Thoracic aorta (tissue), 2 donors: Measurements from ENCODE around the gene NAV2. TPM values are rescaled to one million over a fixed set of nuclear protein-coding genes. Genes with fewer than 3 reads are reported as not detected.

Experiments
- ATAC-seq: fragments of 150-250 bp; one replicate; pipeline ENCODE4 v1.8.0; 2017; ENCODE audit warnings: low read depth; ENCODE audit not compliant: insufficient number of reproducible peaks, low FRiP score
- DNase-seq: peaks from one replicate; pipeline ENCODE4 v3.0.0-alpha.2; 2020; ENCODE audit warnings: low spot score
- H3K27ac ChIP-seq, 2 donors: fragments of 200-600 bp; sonication (generic); 1 replicate in 1 of 2; 2 replicates in 1 of 2; pipeline ENCODE4 v1.5.1; 2016; ENCODE audit warnings: mild to moderate bottlenecking in 2 of 2, moderate library complexity in 2 of 2
- H3K27me3 ChIP-seq: fragments of 200-600 bp; sonication (generic); replicated peaks from 2 replicates; pipeline ENCODE4 v1.6.0; 2016; ENCODE audit warnings: mild to moderate bottlenecking; ENCODE audit not compliant: insufficient read depth
- H3K36me3 ChIP-seq: fragments of 200-600 bp; sonication (generic); one replicate; pipeline ENCODE4 v1.5.1; 2016
- H3K4me1 ChIP-seq, 2 donors: fragments of 200-600 bp; sonication (generic); 1 replicate in 1 of 2; 2 replicates in 1 of 2; pipeline versions ENCODE4 v1.5.1 to v1.6.0; 2016; ENCODE audit warnings: low read depth in 2 of 2, mild to moderate bottlenecking in 1 of 2; ENCODE audit not compliant: control insufficient read depth in 1 of 2
- H3K4me3 ChIP-seq: fragments of 200-600 bp; sonication (generic); 2 replicates; pipeline ENCODE4 v1.5.1; 2016; ENCODE audit warnings: mild to moderate bottlenecking
- H3K9me3 ChIP-seq: fragments of 200-600 bp; sonication (generic); 2 replicates; pipeline ENCODE4 v1.5.1; 2016
- total RNA-seq, 2 donors: library from RNA; depleted of rRNA; stranded (reverse); fragments of >200 nt; gene quantifications; one replicate each; pipeline versions ENCODE4 v1.1.0 to v1.2.3, GENCODE V29; 2016
- TF ChIP-seq, protein P1 (sequence below): fragments of 200-600 bp; sonication (generic); IDR thresholded peaks from one replicate; pipeline ENCODE4 v1.5.1; 2019; ENCODE audit warnings: antibody characterized with exemption

Gene NAV2
- total RNA-seq, 2 donors from 2014 or later, result 125 to 230 TPM

DNA sequence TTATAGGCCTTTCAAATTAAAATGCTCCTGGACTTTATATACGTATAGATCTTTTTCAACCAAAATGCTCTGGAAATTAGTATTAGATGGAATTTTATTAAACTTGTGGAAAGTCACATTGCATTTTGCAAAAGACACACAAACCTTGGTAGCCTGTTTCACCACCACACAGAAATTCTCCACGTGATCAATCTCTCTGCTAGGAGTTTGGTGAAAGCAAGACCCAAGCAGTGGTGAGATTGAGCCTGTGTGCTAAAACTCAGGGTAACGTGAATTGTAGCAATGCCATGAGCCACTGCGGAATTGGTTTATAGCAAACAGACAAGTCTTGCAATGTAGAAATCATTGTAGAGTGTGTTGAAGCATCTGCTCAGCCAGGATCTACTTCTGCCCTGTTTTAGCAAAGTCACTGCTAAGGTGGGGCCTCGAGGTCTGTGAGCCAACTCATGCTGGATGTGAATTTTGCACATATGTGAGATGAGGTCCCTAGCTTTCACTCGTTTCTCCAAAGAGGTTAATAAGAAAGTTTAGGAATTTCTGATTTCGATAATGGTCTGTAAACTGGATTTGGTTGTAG lies 262.9 kb downstream of the NAV2 start:
- ATAC-seq, result no peak

DNA sequence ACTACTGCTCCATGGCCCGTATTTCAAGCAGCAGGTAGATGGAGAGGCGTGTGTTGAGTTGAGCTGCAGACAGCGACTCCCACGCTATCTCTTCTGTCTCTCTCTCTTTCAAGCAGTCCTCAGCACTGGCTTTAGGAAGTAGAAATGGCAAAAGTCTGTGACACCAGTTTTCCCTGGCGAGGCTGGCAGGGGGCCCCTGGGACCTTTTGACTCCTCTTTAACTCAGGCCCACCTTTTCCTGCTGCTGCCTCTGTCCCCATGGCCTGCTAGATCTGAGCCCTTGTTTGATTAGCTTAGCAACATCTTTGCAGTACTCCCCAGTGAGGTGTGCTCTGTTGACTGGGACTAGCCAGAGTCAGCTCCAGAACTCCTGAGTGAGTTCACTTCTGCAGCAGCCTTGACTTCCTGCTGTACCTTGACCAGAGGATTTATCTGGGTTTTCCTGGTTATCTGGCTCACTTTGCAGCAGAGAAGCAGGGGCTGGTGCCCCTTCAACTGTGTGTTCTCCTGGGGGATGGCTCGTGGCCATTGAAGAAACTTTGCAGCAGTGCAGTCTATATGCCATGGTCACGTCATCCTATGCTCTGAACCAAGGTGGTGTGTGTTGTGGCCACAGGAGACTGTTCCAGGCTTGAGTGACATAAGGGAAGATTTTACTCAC lies 263.8 kb downstream of the NAV2 start:
- DNase-seq (no peak), ATAC-seq (no peak)
- Histone ChIP-seq H3K4me1 (peaks cover 25 to 77% of the 10 kb centered on the region in 2 donors), H3K27ac (no peak overlapping the region), H3K4me3 (no peak overlapping the region), H3K27me3 (no peaks in the 10 kb centered on the region), H3K9me3 (no peaks in the 10 kb centered on the region), H3K36me3 (peaks cover 5% of the 10 kb centered on the region)
- TF ChIP-seq, protein P1, sequence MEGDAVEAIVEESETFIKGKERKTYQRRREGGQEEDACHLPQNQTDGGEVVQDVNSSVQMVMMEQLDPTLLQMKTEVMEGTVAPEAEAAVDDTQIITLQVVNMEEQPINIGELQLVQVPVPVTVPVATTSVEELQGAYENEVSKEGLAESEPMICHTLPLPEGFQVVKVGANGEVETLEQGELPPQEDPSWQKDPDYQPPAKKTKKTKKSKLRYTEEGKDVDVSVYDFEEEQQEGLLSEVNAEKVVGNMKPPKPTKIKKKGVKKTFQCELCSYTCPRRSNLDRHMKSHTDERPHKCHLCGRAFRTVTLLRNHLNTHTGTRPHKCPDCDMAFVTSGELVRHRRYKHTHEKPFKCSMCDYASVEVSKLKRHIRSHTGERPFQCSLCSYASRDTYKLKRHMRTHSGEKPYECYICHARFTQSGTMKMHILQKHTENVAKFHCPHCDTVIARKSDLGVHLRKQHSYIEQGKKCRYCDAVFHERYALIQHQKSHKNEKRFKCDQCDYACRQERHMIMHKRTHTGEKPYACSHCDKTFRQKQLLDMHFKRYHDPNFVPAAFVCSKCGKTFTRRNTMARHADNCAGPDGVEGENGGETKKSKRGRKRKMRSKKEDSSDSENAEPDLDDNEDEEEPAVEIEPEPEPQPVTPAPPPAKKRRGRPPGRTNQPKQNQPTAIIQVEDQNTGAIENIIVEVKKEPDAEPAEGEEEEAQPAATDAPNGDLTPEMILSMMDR, result no peak

More for the DNA sequence above, 262.9 kb downstream of the NAV2 start:
- H3K4me1 ChIP-seq, result peaks cover 18 to 74% of the 10 kb centered on the region in 2 donors
- H3K27ac ChIP-seq, result no peak overlapping the region
- no peak overlapping the region for H3K4me3 ChIP-seq
- DNase-seq, result no peak
- TF ChIP-seq, protein P1, result no peak
- H3K36me3 ChIP-seq, result peaks cover 8% of the 10 kb centered on the region
- no peaks in the 10 kb centered on the region for H3K27me3 ChIP-seq
- H3K9me3 ChIP-seq, result no peaks in the 10 kb centered on the region

DNA sequence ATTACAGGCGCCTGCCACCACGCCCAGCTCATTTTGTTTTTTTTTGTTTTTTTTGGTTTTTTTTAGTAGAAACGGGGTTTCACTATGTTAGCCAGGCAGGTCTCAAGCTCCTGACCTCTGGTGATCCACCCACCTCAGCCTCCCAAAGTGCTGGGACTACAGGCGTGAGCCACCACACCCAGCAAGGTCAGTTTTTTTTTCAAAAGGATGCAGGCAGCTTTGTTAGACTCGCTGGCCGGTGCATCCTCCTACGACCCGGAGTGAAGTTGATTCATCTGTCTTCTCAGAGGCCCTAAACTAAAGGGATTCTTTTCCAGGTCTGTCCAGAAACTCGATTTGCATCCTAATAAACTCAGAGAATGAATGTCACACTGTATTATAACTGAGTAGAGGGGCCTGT lies 265.3 kb downstream of the NAV2 start:
- no peak overlapping the region for H3K27ac ChIP-seq
- TF ChIP-seq, protein P1, result no peak
- H3K4me1 ChIP-seq, result peaks cover 39 to 77% of the 10 kb centered on the region in 2 donors
- H3K27me3 ChIP-seq, result no peaks in the 10 kb centered on the region
- H3K9me3 ChIP-seq, result no peaks in the 10 kb centered on the region
- DNase-seq (no peak), ATAC-seq (no peak)
- no peak overlapping the region for H3K4me3 ChIP-seq
- peaks cover 4% of the 10 kb centered on the region for H3K36me3 ChIP-seq

DNA sequence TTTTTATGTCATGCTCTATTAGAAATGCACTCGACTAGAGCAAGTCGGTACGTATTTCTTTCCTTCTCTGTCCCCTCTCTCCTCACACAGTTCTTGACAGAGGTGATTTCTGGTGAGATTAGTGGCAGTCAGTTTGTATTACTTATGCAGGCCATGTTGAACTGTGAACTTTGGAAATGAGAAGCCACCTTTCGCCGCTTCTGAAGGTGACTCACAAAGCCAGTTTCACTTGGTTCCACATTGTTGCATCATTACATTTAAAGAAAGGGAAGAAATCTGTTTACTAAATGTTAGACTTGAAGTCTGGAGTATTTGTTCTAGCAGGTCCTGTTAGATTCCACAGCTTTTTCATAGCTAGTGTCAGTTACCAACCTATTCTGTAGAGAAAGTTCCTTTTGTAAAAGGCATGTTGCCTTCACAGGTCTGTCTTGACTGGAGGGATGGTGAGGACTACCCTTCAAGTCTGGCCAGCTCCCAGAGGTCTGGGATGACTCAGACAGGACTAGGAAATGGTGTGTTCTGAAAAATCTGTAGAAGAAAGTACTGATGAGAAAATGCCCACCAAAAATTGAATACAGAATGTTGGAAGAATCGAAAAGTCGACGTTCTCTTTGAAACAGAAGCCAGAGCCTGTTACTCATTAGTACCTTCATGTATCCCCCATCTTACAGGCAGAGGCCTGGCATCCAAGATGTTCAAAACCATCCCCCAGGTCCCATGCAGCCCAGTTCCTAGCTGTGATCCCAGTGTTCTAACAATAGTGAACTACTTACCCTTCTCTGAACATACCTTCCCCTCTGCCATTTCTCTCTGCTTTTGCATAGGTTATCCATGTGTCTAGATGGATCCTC lies 266.3 kb downstream of the NAV2 start:
- H3K4me1 ChIP-seq, result peaks cover 37 to 77% of the 10 kb centered on the region in 2 donors
- ATAC-seq (no peak), DNase-seq (no peak)
- peaks cover 4% of the 10 kb centered on the region for H3K36me3 ChIP-seq
- TF ChIP-seq, protein P1, result no peak
- H3K27ac ChIP-seq, result peak overlapping the region in 1 of 2 donors; percentile 75
- H3K27me3 ChIP-seq, result no peaks in the 10 kb centered on the region
- H3K4me3 ChIP-seq, result no peak overlapping the region
- H3K9me3 ChIP-seq, result no peaks in the 10 kb centered on the region

DNA sequence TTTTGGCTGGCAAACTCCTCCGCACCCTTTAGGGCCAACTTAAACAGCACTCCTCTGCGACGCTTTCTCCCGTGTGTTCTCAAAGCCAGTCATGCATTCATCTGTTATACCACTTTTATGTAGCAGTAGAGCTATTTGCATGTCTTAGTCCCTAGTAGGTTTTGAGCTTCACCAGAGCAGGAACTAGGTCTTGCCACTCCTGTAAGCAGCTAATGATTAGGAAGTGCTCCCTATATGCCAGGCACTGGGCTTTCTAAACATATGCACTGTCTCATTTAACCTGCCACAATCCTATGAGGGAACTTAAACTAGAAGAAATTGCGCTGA lies 266.8 kb downstream of the NAV2 start:
- TF ChIP-seq, protein P1, result no peak
- DNase-seq (no peak), ATAC-seq (no peak)
- H3K27me3 ChIP-seq, result no peaks in the 10 kb centered on the region
- H3K27ac ChIP-seq, result peak overlapping the region; percentile 66 to 75
- H3K4me3 ChIP-seq, result no peak overlapping the region
- H3K4me1 ChIP-seq, result peaks cover 37 to 77% of the 10 kb centered on the region in 2 donors
- peaks cover 8% of the 10 kb centered on the region for H3K36me3 ChIP-seq
- no peaks in the 10 kb centered on the region for H3K9me3 ChIP-seq
